ELR (cell line): Measurements from ENCODE around the gene CMKLR1.

Source experiments
- DNase-seq: peaks from one replicate; pipeline ENCODE4 v3.0.0-alpha.2; 2015; ENCODE audit warnings: low read depth

The CMKLR1 gene

GRCh38 chr12:108361606-108362005 lies 22.5 kb upstream of the CMKLR1 start:
- DNase-seq, result no peak

GRCh38 chr12:108360487-108360886 lies 21.4 kb upstream of the CMKLR1 start:
- peak; percentile 47 for DNase-seq

GRCh38 chr12:108360057-108360456 lies 20.9 kb upstream of the CMKLR1 start:
- DNase-seq, result no peak

GRCh38 chr12:108358580-108358965 lies 19.5 kb upstream of the CMKLR1 start:
- no peak for DNase-seq

- no peak for DNase-seq
Measured at GRCh38 chr12:108357834-108358579, 18.9 kb upstream of the CMKLR1 start.

GRCh38 chr12:108356835-108357806 lies 18.0 kb upstream of the CMKLR1 start:
- DNase-seq, result no peak

GRCh38 chr12:108355069-108355468 lies 16.0 kb upstream of the CMKLR1 start:
- no peak for DNase-seq

- no peak for DNase-seq
Measured at GRCh38 chr12:108352591-108352990, 13.5 kb upstream of the CMKLR1 start.

GRCh38 chr12:108350511-108350910 lies 11.4 kb upstream of the CMKLR1 start:
- DNase-seq, result no peak

GRCh38 chr12:108349278-108349688 lies 10.2 kb upstream of the CMKLR1 start:
- no peak for DNase-seq

- DNase-seq, result no peak
Measured at GRCh38 chr12:108348842-108349241, 9.7 kb upstream of the CMKLR1 start.

GRCh38 chr12:108346727-108347710 lies 7.9 kb upstream of the CMKLR1 start:
- DNase-seq, result no peak

GRCh38 chr12:108345716-108346633 lies 6.9 kb upstream of the CMKLR1 start:
- no peak for DNase-seq

GRCh38 chr12:108342985-108343384 lies 3.9 kb upstream of the CMKLR1 start:
- DNase-seq, result no peak

- no peak for DNase-seq
Measured at GRCh38 chr12:108341854-108342847, 3.0 kb upstream of the CMKLR1 start.

- DNase-seq, result no peak
Measured at GRCh38 chr12:108341356-108341755, 2.2 kb upstream of the CMKLR1 start.

- DNase-seq, result no peak
Measured at GRCh38 chr12:108340037-108340436, 926 bp upstream of the CMKLR1 start.

GRCh38 chr12:108337235-108338223 lies 1.6 kb downstream of the CMKLR1 start:
- peak; percentile 52 for DNase-seq
